ENCODE data around the gene STK17B. TPM values are rescaled to one million over a fixed set of nuclear protein-coding genes. Genes with fewer than 3 reads are reported as not detected.

The STK17B gene
- polyA plus RNA-seq, 3 donors: 171 to 296 (median 244) TPM

- no peaks in the 10 kb centered on the region for H3K9me3 ChIP-seq (replicated peaks in 1 of 2; ENCODE audit: control insufficient read depth in 1 of 2, insufficient read depth in 1 of 2, low read length in 2 of 2)
- Mint-ChIP-seq H3K4me1 (peaks cover 27% of the 10 kb centered on the region), H3K36me3 (peaks cover 7 to 17% of the 10 kb centered on the region in 2 donors), H3K4me3 (no peak overlapping the region), H3K9me3 (peaks cover 0 to 4% (median 0%) of the 10 kb centered on the region in 7 donors), H3K27ac (peak overlapping the region in 2 of 7 donors; percentile 26 to 30), H3K27me3 (ENCODE audit: low read depth in 3 of 3) (peaks cover 0 to 4% (median 3%) of the 10 kb centered on the region in 3 donors)
- peaks cover 20% of the 10 kb centered on the region for H4K20me1 ChIP-seq (ENCODE audit: insufficient read depth, low read length)
- TF ChIP-seq CTCF (IDR thresholded peaks at IDR 0.05): no peak
- no peaks in the 10 kb centered on the region for H3K36me3 ChIP-seq (replicated peaks in 1 of 2; ENCODE audit: control insufficient read depth in 1 of 2, insufficient read depth in 2 of 2, low read length in 2 of 2)
- intact Hi-C loops (cut with micrococcal nuclease): loop anchor here (5.0 kb wide), 3 partner anchors 33 to 93 kb away; no protein-coding TSS in a partner anchor
- H3K4me1 ChIP-seq (ENCODE audit: control insufficient read depth in 1 of 2, insufficient read depth in 2 of 2, low read length in 2 of 2): peaks cover 8 to 12% of the 10 kb centered on the region in 2 donors
- peaks cover 21% of the 10 kb centered on the region for H3K79me2 ChIP-seq (ENCODE audit: insufficient read depth, low read length)
- no peak overlapping the region for H3K9ac ChIP-seq (ENCODE audit: insufficient read depth, low read length, poor library complexity, severe bottlenecking)
- H3K27me3 ChIP-seq (ENCODE audit: control insufficient read depth in 2 of 2, insufficient read depth in 2 of 2, low read length in 2 of 2): peaks cover 0 to 3% of the 10 kb centered on the region in 2 donors
- no peak overlapping the region for H2AFZ ChIP-seq (ENCODE audit: insufficient read depth, low read depth, low read length, poor library complexity, severe bottlenecking)
- no CpG with 5 or more reads among the region's 3 CpGs for WGBS (ENCODE audit: insufficient coverage)
- H3K4me3 ChIP-seq (replicated peaks in 1 of 3; ENCODE audit: low read depth in 2 of 3, low read length in 3 of 3): no peak overlapping the region
- no peak overlapping the region for H3K4me2 ChIP-seq (replicated peaks; ENCODE audit: extremely low read depth, low read length, poor library complexity, severe bottlenecking)
- no peak for DNase-seq
- no peak overlapping the region for H3K27ac ChIP-seq (ENCODE audit: low read depth in 1 of 2, low read length in 2 of 2)
Observed at GRCh38 chr2:196174404-196174803, 3.0 kb upstream of the STK17B start.

GRCh38 chr2:196173505-196173904, 2.1 kb upstream of the STK17B start:
- Mint-ChIP-seq H3K36me3 (peaks cover 15 to 21% of the 10 kb centered on the region in 2 donors), H3K4me3 (no peak overlapping the region), H3K9me3 (peaks cover 0 to 4% (median 0%) of the 10 kb centered on the region in 7 donors), H3K4me1 (peaks cover 27% of the 10 kb centered on the region), H3K27me3 (ENCODE audit: low read depth in 3 of 3) (peaks cover 0 to 4% (median 3%) of the 10 kb centered on the region in 3 donors), H3K27ac (no peak overlapping the region)
- Histone ChIP-seq H3K79me2 (ENCODE audit: insufficient read depth, low read length) (peaks cover 30% of the 10 kb centered on the region), H3K36me3 (replicated peaks in 1 of 2; ENCODE audit: control insufficient read depth in 1 of 2, insufficient read depth in 2 of 2, low read length in 2 of 2) (no peaks in the 10 kb centered on the region), H3K27ac (ENCODE audit: low read depth in 1 of 2, low read length in 2 of 2) (no peak overlapping the region), H3K4me2 (replicated peaks; ENCODE audit: extremely low read depth, low read length, poor library complexity, severe bottlenecking) (no peak overlapping the region), H3K4me3 (replicated peaks in 1 of 3; ENCODE audit: low read depth in 2 of 3, low read length in 3 of 3) (no peak overlapping the region), H3K4me1 (ENCODE audit: control insufficient read depth in 1 of 2, insufficient read depth in 2 of 2, low read length in 2 of 2) (peaks cover 8 to 12% of the 10 kb centered on the region in 2 donors), H2AFZ (ENCODE audit: insufficient read depth, low read depth, low read length, poor library complexity, severe bottlenecking) (no peak overlapping the region), H3K9me3 (replicated peaks in 1 of 2; ENCODE audit: control insufficient read depth in 1 of 2, insufficient read depth in 1 of 2, low read length in 2 of 2) (no peaks in the 10 kb centered on the region), H3K9ac (ENCODE audit: insufficient read depth, low read length, poor library complexity, severe bottlenecking) (no peak overlapping the region), H3K27me3 (ENCODE audit: control insufficient read depth in 2 of 2, insufficient read depth in 2 of 2, low read length in 2 of 2) (peaks cover 0 to 3% of the 10 kb centered on the region in 2 donors), H4K20me1 (ENCODE audit: insufficient read depth, low read length) (peaks cover 29% of the 10 kb centered on the region)
- intact Hi-C loops (cut with micrococcal nuclease): loop anchor here (5.0 kb wide), 3 partner anchors 34 to 94 kb away; no protein-coding TSS in a partner anchor
- DNase-seq: no peak
- 100% methylated on average over 1 of the region's 5 CpGs for WGBS (ENCODE audit: insufficient coverage)
- TF ChIP-seq CTCF (IDR thresholded peaks at IDR 0.05): no peak

Data from CD14-positive monocyte (primary cell).